ENCODE measurements around the gene HOXC11. TPM values are rescaled to one million over a fixed set of nuclear protein-coding genes. Genes with fewer than 3 reads are reported as not detected.

Gene HOXC11
- total RNA-seq, 2 donors from 2014 or later: not detected

GRCh38 chr12:54025499-54026405, 52.8 kb downstream of the HOXC11 start:
- intact Hi-C loops (cut with DNase I): loop anchor here (5.0 kb wide), 1 partner anchor 177 kb away; no protein-coding TSS in a partner anchor
- Histone ChIP-seq H3K27me3 (peaks cover 92% of the 10 kb centered on the region), H3K27ac (no peak overlapping the region)

GRCh38 chr12:54026640-54027441, 53.9 kb downstream of the HOXC11 start:
- TF ChIP-seq, protein P1, sequence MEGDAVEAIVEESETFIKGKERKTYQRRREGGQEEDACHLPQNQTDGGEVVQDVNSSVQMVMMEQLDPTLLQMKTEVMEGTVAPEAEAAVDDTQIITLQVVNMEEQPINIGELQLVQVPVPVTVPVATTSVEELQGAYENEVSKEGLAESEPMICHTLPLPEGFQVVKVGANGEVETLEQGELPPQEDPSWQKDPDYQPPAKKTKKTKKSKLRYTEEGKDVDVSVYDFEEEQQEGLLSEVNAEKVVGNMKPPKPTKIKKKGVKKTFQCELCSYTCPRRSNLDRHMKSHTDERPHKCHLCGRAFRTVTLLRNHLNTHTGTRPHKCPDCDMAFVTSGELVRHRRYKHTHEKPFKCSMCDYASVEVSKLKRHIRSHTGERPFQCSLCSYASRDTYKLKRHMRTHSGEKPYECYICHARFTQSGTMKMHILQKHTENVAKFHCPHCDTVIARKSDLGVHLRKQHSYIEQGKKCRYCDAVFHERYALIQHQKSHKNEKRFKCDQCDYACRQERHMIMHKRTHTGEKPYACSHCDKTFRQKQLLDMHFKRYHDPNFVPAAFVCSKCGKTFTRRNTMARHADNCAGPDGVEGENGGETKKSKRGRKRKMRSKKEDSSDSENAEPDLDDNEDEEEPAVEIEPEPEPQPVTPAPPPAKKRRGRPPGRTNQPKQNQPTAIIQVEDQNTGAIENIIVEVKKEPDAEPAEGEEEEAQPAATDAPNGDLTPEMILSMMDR (IDR thresholded peaks at IDR 0.05): no peak
- Histone ChIP-seq H3K4me3 (no peak overlapping the region), H3K4me1 (no peaks in the 10 kb centered on the region), H3K27ac (no peak overlapping the region), H3K9me3 (no peaks in the 10 kb centered on the region), H3K27me3 (peaks cover 92% of the 10 kb centered on the region), H3K9ac (ENCODE audit: low read depth in 2 of 2, low read length in 2 of 2) (no peak overlapping the region), H3K36me3 (no peaks in the 10 kb centered on the region)
- intact Hi-C loops (cut with DNase I): loop anchor here (5.0 kb wide), 1 partner anchor 175 kb away; no protein-coding TSS in a partner anchor
- DNase-seq: no peak

More at GRCh38 chr12:54025499-54026405, 52.8 kb downstream of the HOXC11 start:
- Histone ChIP-seq H3K9me3 (no peaks in the 10 kb centered on the region), H3K4me3 (no peak overlapping the region), H3K36me3 (no peaks in the 10 kb centered on the region), H3K9ac (ENCODE audit: low read depth in 2 of 2, low read length in 2 of 2) (no peak overlapping the region), H3K4me1 (no peaks in the 10 kb centered on the region)
- TF ChIP-seq, protein P1 (IDR thresholded peaks at IDR 0.05): no peak
- DNase-seq: no peak

Small RNA genes lying within 50 kb of the gene (microRNA-seq; reads per million reads assigned to microRNA genes)
- 1,099 reads per million, percentile 81 among the genes with 10 or more reads in this experiment for gene MIR196A2

Other genes with a start within 250 kb of the HOXC11 start
- 10 to 100 TPM; 36.0 to 64.5 TPM for gene CALCOCO1, start 245.7 kb upstream of the HOXC11 start, total RNA-seq
- gene CISTR, start 221.1 kb upstream of the HOXC11 start, total RNA-seq: not detected
- not detected for gene HOXC13, start 34.3 kb upstream of the HOXC11 start, total RNA-seq
- not detected for gene HOXC12, start 18.2 kb upstream of the HOXC11 start, total RNA-seq
- not detected for gene HOTAIR, start 1.8 kb downstream of the HOXC11 start, total RNA-seq
- gene HOXC10, start 12.0 kb downstream of the HOXC11 start, total RNA-seq: not detected
- not detected for gene HOXC9, start 27.0 kb downstream of the HOXC11 start, total RNA-seq
- not detected for gene HOXC8, start 35.9 kb downstream of the HOXC11 start, total RNA-seq
- gene HOXC6, start 55.3 kb downstream of the HOXC11 start, total RNA-seq: under 1 TPM in 1 of 2 donors, not detected in 1; 0.15 TPM
- not detected for gene HOXC5, start 59.9 kb downstream of the HOXC11 start, total RNA-seq
- gene HOXC4, start 80.7 kb downstream of the HOXC11 start, total RNA-seq: not detected
- 10 to 100 TPM; 22.0 to 31.0 TPM for gene SMUG1, start 215.9 kb downstream of the HOXC11 start, total RNA-seq